ENCODE data around the gene KCNA5. TPM values are rescaled to one million over a fixed set of nuclear protein-coding genes. Genes with fewer than 3 reads are reported as not detected.

KCNA5 gene
- polyA plus RNA-seq, 1 donor (not counting 4 experiments of a cell fraction or from before 2014, with no cell fraction given), result not detected

GRCh38 chr12:5000204-5000603 lies 43.5 kb upstream of the KCNA5 start:
- dilution Hi-C loops (cut with MboI; ENCODE audit: extremely low pct_ligation_motif_present, low sequenced_read_pairs), result no loop called here
- Histone ChIP-seq H2AFZ (ENCODE audit: control insufficient read depth, low read length) (no peak overlapping the region), H3K79me2 (ENCODE audit: control insufficient read depth, insufficient read depth, low read length) (no peaks in the 10 kb centered on the region), H3K9me3 (ENCODE audit: control insufficient read depth, low read depth, low read length) (no peaks in the 10 kb centered on the region), H3K27ac (ENCODE audit: control insufficient read depth, insufficient read depth, low read length) (no peak overlapping the region), H3K9me1 (ENCODE audit: control insufficient read depth, extremely low read depth, insufficient read depth, low read length) (no peaks in the 10 kb centered on the region), H3K9ac (ENCODE audit: control insufficient read depth, extremely low read depth, insufficient read depth, low read length) (no peak overlapping the region), H3K4me1 (ENCODE audit: control insufficient read depth, extremely low read depth, insufficient read depth, low read length) (no peaks in the 10 kb centered on the region), H3K36me3 (ENCODE audit: control insufficient read depth in 2 of 2, extremely low read depth in 1 of 2, insufficient read depth in 2 of 2, low read length in 2 of 2) (no peaks in the 10 kb centered on the region), H3K27me3 (ENCODE audit: control insufficient read depth, extremely low read depth, insufficient read depth, low read length) (peaks cover 6% of the 10 kb centered on the region), H3K4me2 (ENCODE audit: control insufficient read depth, extremely low read depth, insufficient read depth, low read depth, low read length) (no peak overlapping the region), H4K20me1 (ENCODE audit: control insufficient read depth, extremely low read depth, insufficient read depth, low read length) (no peaks in the 10 kb centered on the region), H3K4me3 (ENCODE audit: control insufficient read depth in 2 of 3, extremely low read depth in 1 of 3, insufficient read depth in 2 of 3, low read depth in 1 of 3, low read length in 3 of 3) (no peak overlapping the region)
- no peak for DNase-seq (ENCODE audit: low read depth, low spot score)
- TF ChIP-seq EZH2 (IDR thresholded peaks at IDR 0.05; ENCODE audit: low read length) (no peak), CTCF (optimal IDR thresholded peaks at IDR 0.05 in 1 of 3, IDR thresholded peaks at IDR 0.05 in 1 of 3, conservative IDR thresholded peaks at IDR 0.05 in 1 of 3; ENCODE audit: extremely low read depth in 1 of 3, insufficient read depth in 2 of 3, low read length in 3 of 3) (peak in 1 of 3 experiments; percentile 53)
- FAIRE-seq, result no peak

- no peak overlapping the region for H3K4me2 ChIP-seq (ENCODE audit: control insufficient read depth, extremely low read depth, insufficient read depth, low read depth, low read length)
- H3K4me3 ChIP-seq (ENCODE audit: control insufficient read depth in 2 of 3, extremely low read depth in 1 of 3, insufficient read depth in 2 of 3, low read depth in 1 of 3, low read length in 3 of 3), result no peak overlapping the region
- peaks cover 6% of the 10 kb centered on the region for H3K27me3 ChIP-seq (ENCODE audit: control insufficient read depth, extremely low read depth, insufficient read depth, low read length)
- H2AFZ ChIP-seq (ENCODE audit: control insufficient read depth, low read length), result no peak overlapping the region
- no peaks in the 10 kb centered on the region for H3K36me3 ChIP-seq (ENCODE audit: control insufficient read depth in 2 of 2, extremely low read depth in 1 of 2, insufficient read depth in 2 of 2, low read length in 2 of 2)
- H3K9ac ChIP-seq (ENCODE audit: control insufficient read depth, extremely low read depth, insufficient read depth, low read length), result no peak overlapping the region
- DNase-seq (ENCODE audit: low read depth, low spot score), result no peak
- H3K27ac ChIP-seq (ENCODE audit: control insufficient read depth, insufficient read depth, low read length), result no peak overlapping the region
- no peaks in the 10 kb centered on the region for H4K20me1 ChIP-seq (ENCODE audit: control insufficient read depth, extremely low read depth, insufficient read depth, low read length)
- H3K4me1 ChIP-seq (ENCODE audit: control insufficient read depth, extremely low read depth, insufficient read depth, low read length), result no peaks in the 10 kb centered on the region
- no peaks in the 10 kb centered on the region for H3K79me2 ChIP-seq (ENCODE audit: control insufficient read depth, insufficient read depth, low read length)
- H3K9me1 ChIP-seq (ENCODE audit: control insufficient read depth, extremely low read depth, insufficient read depth, low read length), result no peaks in the 10 kb centered on the region
- TF ChIP-seq CTCF (optimal IDR thresholded peaks at IDR 0.05 in 1 of 3, IDR thresholded peaks at IDR 0.05 in 1 of 3, conservative IDR thresholded peaks at IDR 0.05 in 1 of 3; ENCODE audit: extremely low read depth in 1 of 3, insufficient read depth in 2 of 3, low read length in 3 of 3), result no peak
- no peak for TF ChIP-seq EZH2 (IDR thresholded peaks at IDR 0.05; ENCODE audit: low read length)
- FAIRE-seq, result no peak
- dilution Hi-C loops (cut with MboI; ENCODE audit: extremely low pct_ligation_motif_present, low sequenced_read_pairs), result no loop called here
- no peaks in the 10 kb centered on the region for H3K9me3 ChIP-seq (ENCODE audit: control insufficient read depth, low read depth, low read length)
Observed at GRCh38 chr12:5000658-5001385, 42.9 kb upstream of the KCNA5 start.

Data from keratinocyte (primary cell).